ENCODE results near the gene FRAS1.
"Not testable (repeated sequence)": the region's sequence is repeated elsewhere in the genome, so short reads cannot be mapped to it uniquely, and the experiment has no call there.

FRAS1 gene

DNA sequence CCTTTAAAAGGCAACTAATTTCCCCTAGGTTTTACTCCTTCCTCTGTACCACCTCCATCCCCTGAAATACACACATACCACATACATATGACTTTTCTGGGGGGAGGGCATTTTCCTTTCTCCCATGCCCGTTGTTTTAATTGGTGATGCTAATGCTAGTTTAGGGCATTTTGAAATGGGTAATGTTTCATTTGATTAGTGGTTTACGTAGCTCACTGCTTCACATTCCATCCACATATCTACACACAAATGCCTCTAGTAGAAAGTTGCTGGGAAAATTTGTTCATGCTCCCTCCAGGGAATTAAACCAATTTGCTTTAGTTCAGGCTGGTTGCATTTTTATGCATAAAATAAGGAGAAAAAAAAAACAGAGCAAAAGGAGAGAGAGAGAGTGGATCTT, 231.2 kb downstream of the FRAS1 start:
- DNase-seq (ENCODE audit: low spot score): no peak

DNA sequence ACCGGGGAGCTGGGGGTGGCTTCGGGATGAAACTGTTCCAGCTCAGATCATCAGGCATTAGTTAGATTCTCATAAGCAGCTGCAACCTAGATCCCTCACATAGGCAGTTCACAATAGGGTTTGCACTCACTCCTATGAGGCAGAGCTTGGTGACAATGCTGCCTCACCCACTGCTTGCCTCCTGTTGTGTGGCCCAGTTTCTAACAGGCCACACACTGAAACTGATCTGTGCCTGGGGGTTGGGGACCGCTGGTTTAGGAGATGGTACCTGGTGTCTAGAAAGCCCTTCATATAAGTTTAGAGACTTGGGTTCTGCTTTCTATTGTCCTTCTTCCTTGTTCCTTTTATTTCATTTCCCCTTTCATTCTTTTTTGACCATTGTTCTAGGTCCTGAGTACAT, 234.2 kb downstream of the FRAS1 start:
- DNase-seq (ENCODE audit: low spot score): no peak

DNA sequence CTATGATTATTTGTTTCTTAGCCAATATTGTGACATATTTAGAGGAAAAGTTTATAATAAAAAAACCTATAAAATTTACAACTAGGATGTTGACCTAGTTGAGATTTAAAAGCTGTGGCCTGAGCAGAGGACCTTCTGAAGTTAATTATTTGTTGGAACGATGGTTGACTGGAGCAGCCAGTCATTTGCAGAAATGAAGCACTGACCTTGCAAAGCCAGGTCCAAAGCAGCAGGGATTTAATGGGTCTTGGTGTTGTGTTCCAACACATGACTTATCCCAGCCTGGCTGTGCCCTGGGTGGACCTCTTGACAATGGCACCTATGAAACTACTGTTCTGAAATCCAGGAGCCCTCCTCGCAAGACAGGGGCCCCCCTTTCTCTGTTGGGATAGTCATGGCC, 235.2 kb downstream of the FRAS1 start:
- no peak for DNase-seq (ENCODE audit: low spot score)

DNA sequence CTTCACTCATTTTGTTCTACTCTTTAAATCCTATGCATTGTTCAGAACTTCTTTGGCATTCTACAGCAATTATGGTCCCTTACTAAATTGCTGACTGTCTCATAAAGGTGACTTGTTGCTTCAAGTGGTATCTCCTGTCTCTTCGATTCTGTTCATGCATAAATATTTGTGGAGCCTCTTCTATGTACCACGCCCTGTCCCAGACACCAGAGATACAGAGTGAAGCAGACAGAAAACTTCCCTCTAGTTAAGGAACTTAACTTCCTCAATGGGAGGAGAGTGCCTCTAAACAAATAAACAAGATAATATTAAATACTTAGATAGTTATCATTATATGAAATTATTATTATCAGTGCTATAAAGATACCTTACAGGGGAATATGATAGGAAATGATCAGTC, 235.7 kb downstream of the FRAS1 start:
- DNase-seq (ENCODE audit: low spot score): no peak

DNA sequence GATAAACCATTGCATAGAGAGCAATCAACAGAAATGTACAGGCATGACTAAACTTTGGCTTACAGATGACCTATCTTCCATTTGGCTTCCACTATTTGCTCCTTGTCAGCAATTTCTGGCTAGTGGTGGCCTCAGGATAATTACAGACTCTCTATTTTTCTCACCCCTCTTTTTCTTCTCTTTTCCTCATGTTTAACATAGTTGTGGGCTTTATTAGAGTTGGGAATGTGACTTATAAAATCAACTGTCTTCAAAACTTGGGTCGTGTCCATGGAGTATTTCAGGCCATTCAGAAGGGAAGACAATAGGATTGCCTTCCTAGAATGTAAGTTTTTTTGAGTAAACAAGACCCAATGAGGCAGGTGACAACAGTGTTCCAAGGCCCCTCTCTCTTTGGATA, 236.2 kb downstream of the FRAS1 start:
- no peak for DNase-seq (ENCODE audit: low spot score)

DNA sequence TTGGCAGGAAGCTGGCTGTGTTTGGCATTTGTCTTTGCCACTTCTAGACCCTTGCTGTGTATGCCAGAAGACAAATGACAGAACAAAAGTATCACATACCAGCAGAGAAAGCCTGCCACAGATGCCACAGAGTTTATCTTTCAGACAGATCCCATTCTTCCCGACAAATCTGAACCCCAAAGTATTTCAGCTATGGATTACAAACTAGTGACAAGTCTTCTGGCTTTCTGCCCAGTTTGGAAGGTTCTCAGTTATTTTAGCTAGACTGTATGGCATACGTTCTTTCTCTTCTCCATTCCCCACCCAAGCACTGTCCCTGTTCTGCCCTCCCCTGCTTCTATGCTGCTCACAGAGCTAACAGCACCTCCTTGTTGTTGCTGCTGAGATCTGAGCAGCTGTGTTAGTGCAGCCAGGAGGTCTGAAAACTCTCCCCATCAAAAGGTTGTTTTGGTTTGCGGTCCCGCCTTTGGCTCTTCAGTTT, 236.7 kb downstream of the FRAS1 start:
- no peak for DNase-seq (ENCODE audit: low spot score)

DNA sequence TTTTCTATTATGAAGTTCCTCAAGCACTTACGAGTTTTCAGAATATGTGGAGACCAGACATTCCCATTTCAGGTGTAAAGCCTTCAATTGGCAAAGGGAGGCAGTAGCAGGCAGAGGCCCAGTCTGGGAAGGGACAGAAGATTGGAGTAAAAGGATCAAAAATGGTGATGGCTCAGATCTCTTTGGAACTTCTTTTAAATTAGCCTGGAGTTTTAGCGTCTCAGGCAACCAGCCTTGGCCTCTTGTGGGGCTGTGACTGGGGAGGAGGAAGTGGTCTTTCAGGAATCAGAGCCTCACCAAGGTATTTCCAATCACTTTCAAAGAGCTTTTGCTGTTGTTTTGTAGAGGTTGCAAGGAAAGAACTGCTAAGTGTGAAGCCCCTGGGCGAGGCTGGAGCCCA, 239.1 kb downstream of the FRAS1 start:
- DNase-seq (ENCODE audit: low spot score): no peak

DNA sequence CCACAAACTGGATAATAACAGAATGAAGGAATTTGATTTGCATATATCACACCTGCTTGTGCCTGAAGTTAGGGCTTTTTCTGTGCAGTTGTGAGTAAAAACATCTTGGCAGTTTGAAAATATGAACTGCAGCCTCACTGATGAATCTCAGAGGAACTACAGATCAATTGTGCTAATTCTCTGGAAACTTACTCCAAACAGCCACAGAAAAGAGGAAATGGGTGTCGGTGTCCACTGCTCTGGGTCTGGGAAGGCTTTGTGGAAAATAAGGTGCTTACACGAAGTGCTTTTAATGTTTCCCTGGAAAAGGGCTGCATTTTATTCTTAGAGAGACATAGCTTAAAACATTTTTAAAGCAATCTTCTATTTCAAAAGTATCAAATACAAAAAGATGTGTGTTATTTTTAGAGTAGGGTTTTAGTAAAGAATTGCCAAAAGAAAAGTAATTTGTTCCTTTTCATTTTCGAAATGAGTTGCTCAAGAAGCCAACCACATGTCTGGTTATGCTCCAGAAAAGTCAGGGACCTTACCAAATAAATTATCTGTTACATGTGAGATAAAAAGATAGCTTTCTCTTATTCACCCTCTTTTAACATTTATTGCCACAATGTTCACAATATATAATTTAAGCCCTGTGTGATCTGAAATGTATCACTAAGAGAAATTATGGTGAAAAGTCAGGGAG, 240.1 kb downstream of the FRAS1 start:
- DNase-seq (ENCODE audit: low spot score): no peak

DNA sequence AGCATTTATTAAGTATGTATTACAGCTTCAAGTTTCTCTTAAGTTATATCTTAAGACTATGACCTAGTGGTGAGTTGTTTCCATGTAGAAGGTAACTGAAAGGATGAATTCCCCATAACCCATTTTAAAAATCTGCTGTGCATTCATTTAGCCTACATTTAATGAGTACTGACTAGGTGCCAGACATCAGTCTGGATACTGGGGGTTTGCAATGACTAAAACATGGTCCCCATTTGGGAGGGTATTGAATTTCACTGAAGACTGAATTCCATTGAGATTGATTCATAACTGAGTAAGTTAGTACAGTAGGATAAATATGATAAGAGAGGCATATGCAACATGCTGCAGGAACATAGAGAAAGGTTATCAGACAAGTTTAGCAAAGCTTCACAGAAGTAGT, 241.5 kb downstream of the FRAS1 start:
- DNase-seq (ENCODE audit: low spot score): no peak

DNA sequence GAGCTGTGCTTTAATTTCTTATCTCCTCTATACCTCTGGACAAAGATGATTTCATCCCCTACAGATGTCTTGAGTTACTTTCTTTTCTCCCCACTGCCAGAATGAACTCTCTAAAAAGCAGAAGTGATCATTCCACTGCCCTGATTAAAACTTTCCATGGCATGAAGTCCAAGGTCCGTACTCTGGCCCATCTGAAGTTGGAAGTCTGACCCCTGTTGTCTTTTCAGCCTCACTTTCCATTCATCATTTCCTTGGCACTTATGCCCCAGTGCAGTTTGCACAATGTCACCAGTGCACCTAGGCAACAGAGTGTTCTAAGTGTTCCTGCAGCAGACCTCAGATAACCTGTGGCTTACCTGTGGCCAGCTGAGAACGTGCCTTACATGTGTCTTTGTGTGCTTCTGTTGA, 242.4 kb downstream of the FRAS1 start:
- no peak for DNase-seq (ENCODE audit: low spot score)

DNA sequence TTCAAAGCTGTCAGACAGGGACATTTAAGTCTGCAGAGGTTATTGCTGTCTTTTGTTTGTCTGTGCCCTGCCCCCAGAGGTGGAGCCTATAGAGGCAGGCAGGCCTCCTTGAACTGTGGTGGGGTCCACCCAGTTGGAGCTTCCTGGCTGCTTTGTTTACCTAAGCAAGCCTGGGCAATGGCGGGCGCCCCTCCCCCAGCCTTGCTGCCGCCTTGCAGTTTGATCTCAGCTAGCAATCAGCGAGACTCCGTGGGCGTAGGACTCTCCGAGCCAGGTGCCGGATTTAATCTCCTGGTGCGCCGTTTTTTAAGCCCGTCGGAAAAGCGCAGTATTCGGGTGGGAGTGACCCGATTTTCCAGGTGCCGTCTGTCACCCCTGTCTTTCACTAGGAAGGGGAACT, 250.1 kb downstream of the FRAS1 start:
- not testable (repeated sequence) for DNase-seq (ENCODE audit: low spot score)

DNA sequence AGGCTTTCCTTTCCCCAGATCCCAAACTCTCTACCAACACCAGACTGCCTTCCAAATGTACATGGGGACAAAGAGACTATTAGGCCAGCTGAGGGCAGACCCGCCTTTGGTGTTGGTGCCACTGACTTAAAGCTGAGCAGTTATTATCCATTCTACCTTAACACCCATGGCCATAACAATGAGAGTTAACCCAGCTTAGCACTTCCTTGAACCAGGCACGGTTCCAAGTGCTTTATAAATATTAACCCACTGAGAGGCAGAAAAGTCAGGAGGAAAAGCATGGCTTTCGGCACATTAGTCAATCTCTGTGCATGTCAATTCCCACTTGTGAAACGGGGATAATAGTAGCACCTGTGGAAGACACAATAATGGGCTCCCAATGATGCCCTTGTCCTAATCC, 251.4 kb downstream of the FRAS1 start:
- DNase-seq (ENCODE audit: low spot score): no peak

DNA sequence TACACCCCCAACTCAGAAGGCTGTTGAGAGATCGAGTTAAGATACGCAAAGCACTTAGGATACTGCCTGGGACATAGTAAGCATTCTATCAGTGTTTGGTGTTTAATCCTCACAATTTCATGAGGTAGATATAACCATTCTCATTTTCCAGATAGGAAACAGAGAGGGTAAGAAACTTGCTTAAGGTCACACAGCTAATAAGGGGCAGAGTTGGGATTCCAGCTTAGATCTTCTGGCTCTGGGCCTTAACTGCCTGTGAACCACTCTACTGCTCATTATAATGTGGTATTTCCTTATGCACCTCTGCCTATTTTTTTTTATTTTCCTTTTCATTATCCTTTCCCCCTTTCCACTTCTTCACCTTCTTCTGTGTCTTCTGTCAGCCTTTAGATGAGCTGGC, 252.2 kb downstream of the FRAS1 start:
- no peak for DNase-seq (ENCODE audit: low spot score)

DNA sequence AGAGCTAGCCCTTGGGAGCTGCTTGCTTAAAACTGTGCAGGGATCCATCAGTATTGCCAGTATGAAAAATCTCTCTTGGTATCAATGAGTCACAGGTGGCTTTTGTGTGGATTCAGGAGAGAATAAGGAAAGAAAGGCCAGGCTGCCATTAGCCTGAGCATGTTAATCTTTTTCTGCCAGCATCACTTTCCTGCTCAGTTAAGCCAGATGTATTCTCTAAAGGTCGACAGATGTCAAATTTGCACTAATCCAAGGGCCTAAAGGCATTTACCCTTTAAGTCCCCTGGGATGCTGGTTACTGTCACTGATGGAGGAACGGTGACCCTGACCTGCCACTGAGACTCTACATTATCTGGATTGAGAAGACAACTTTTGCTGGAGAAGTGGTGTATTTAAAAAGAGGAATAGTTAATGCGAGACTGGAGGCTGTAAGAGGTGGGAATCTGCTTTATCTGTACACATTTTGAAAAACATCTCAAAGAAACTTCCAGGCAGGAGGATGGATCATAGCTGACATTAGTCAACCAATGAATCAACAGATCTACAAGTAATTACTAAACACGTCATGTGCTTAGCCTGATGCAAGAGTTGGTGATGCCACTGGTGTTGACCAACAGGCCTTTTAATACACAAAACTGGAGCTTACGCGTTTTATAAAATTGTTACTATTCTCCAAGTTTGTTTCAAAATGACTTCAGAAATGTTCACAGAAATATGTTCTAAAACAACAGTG, 253.1 kb downstream of the FRAS1 start:
- no peak for DNase-seq (ENCODE audit: low spot score)

DNA sequence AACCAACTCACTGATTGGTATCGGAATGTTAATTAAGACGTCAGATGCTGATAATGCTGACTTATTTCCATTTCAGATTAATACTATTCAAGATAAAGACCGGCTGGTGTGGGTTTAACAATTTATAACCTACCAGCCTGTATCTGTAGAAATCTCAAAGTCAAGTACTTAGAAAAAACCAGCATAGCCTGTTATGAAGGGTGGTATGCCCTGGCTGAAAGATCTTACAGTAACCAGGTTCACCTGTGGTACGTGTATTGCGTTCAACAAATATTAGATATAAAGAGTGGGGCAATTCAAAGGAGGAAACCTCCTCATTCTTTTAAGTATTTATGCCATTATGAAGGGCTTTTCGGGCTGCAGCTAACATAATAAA, 253.6 kb downstream of the FRAS1 start:
- no peak for DNase-seq (ENCODE audit: low spot score)

DNA sequence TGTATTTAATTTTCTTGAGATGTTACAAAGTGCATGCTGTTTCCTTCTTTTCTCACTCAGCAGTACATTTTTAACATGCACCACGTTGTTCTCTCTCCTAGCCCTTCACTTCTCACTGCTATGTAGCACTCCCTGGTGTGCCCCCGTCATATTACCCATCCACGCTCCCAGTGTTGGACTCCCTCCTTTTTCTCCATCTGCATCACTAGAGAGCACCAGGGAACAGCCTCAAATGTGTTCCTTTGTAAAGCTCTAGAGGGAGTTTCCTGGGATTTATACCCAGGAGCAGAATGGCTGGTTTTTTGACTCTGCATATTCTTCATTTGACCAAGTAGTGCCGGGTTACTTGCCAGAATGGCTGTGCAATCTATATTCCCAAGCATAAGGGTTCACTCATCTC, 254.2 kb downstream of the FRAS1 start:
- no peak for DNase-seq (ENCODE audit: low spot score)

DNA sequence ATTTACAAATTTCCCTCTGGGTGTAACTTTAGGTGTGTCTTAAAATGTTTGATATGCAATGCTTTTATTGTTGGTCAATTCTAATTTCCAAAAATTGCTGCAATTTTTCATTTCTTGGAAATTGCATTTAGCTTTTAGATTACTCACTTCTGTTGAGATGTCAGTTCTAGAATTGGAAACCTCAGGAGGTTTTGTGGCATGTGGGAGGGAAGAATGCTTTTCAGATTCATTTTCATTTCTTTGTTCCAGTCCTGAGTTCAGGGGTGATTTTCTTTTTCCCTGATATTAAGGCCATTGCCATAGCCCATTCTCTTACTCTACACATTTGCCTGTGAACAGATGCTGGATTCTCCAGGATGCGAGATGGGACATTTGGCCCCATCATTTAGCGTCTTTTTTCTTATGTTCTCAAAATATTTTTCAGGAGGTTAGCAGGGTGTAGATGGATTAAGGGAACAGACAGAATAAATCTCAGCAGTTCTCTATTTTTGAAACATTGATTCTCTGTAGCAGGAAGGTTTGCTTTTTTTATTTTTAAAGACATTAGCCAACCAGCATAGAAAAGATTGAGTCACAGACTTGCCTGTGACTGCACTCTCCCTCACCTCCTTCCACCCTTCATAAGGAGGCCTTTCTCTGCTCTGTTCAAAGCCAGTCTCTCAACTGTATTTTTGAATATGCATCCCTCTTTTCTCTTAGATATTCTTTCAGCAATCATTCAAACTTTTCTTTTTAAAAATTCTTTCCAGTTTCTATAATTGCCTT, 256.0 kb downstream of the FRAS1 start:
- DNase-seq (ENCODE audit: low spot score): no peak

DNA sequence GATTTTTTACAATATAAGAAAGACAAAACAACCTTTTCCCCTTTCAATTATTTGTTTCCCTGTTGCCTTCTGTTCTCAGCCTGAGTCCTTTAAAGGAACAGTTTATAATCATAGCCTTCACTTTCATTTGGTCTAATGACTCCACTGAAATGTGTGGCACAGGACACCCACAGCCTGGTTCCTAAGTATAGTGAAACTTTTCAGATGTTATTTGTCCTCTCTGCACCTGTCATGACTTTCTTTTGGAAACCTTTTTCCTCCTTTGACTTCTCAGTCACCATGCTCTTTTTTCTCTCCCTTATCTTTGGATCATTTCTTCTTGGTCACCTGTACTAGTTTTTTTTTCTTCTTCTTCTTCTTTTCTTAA, 256.6 kb downstream of the FRAS1 start:
- DNase-seq (ENCODE audit: low spot score): no peak

DNA sequence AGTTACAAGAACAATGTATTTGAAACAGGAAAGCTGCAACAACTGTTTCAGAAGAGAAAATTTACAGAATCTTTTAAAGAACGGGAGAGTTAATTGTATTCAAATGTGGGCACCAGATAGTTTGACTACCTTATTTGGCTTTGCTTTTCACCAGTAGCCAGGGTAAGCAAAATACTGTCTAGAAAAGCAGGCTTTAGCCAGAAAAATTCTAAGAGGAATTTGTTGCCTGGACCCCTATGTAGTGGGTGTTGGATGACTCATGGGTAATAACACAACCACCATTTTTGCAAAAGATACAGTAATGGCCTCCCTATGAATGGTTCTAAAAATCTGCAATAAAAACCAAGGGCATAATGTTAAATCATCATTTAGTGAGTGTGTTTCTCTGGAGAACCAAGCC, 261.0 kb downstream of the FRAS1 start:
- DNase-seq (ENCODE audit: low spot score): no peak

DNA sequence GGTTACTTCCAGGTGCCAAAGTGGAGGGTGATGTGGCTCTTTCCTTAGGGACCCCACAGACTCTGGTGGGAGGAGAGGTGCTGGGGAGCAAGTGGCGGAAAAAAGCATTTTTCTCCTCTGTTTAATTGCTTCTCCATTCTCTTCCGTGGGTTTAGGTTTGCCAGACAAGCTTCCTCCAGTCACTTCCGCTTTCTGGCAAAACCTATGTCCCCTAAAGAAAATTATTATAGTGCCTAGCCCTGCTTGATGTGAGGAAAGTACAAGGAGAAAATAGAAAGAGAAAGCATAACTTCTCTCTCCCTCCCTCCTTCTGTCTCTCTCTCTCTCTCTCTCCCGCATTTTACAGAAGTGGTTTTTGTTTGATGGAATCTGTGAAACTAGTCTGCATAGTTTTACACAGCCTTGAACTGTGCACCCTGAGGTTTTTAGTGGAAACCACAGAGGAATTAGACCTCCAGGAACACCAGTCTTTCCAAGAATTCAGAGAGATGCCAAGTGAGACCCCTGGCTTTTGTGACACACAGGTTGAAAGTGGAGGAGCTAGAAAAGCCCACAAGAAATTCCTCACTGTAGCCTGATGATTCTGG, 263.3 kb downstream of the FRAS1 start:
- DNase-seq (ENCODE audit: low spot score): peak; percentile 13

DNA sequence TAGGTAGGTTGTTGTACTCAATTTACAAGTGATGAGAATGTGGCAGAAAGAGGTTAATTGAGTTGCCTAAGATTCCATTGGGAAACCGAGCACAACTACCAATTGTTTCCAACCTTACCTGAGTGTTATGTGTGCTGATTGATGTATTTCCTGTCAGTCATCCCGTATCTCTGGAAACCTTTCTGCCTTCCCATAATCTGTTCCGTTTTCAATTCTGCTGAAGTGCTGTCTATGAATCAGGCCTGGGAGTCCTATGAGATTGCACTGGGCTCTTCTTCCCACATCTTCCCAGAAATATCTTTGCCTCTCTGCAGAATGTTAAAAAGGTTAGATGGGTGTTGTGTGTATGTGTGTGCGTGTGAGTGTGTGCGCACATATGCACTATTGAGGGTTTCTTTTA, 264.9 kb downstream of the FRAS1 start:
- DNase-seq (ENCODE audit: low spot score): no peak

DNA sequence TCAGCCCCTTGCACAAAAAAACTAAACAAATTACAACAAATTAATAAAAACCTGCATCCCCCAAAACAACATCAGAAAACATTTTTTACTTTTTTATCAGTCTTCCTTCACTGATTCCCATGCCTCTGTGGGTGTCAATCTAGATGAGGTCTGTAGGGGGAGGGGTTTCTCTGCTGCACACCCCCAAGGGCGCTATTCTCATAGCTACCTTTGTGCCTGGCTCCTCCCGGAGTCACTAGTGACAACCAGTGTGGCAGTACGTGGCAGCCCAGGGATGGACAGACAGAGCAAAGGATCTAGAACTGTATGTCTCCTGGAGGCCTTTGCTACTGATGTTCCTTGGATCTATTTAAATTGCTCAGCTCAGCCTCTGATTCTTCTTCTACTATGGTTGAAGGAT, 266.3 kb downstream of the FRAS1 start:
- no peak for DNase-seq (ENCODE audit: low spot score)

DNA sequence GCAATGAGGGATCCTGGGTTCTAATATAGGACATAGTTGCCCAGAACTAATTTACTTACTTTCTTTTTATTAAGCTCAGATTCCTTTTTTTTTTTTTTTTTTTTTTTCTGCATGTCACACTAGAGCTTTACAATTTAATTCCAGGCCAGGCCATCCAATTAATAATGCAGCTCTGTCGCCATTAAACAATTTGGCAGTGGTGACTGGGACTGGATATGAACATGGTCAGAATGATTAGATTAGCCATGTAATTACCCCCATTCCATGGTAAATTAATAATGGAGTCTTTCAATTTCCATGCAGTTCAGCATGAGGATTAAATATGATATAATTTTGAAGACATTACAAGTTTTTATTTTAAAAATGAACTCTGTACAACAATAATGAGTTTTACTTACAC, 267.5 kb downstream of the FRAS1 start:
- no peak for DNase-seq (ENCODE audit: low spot score)

All from NAMALWA (cell line).